Transverse colon (tissue), 3 donors: ENCODE measurements around the gene SMAD3.

Experiments used
- CTCF ChIP-seq, 5 experiments: fragments of 200-600 bp in 3 of 5; fragments of 450-650 bp in 2 of 5; sonication (generic) in 3 of 5; IDR thresholded peaks; 1 replicate in 2 of 5; 2 replicates in 3 of 5; pipeline ENCODE4 v1.5.1; 2016 to 2017; ENCODE audit warnings: antibody characterized with exemption in 5 of 5, inconsistent platforms in 3 of 5, mild to moderate bottlenecking in 2 of 5, moderate library complexity in 1 of 5
- POLR2A ChIP-seq: fragments of 450-650 bp; IDR thresholded peaks from one replicate; pipeline ENCODE4 v1.6.1; 2016; ENCODE audit warnings: antibody characterized with exemption, mild to moderate bottlenecking, moderate library complexity

- TF ChIP-seq CTCF (IDR thresholded peaks at IDR 0.05): no peak
- TF ChIP-seq POLR2A: no peak
Observed at GRCh38 chr15:67127965-67128364, 62.6 kb downstream of the SMAD3 start.
